Trophoblast cell (in vitro differentiated cells and primary cell): Measurements from ENCODE around the gene MFSD11.

Experiments
- DNase-seq, 2 donors: peaks; one replicate each; pipeline ENCODE4 v3.0.0-alpha.2; 2016
- H2AFZ ChIP-seq: 2 replicates; pipeline ENCODE4 v1.6.1; 2013; ENCODE audit warnings: low read length, moderate library complexity, mild to moderate bottlenecking; ENCODE audit not compliant: insufficient read depth, poor library complexity
- H2AK5ac ChIP-seq: 2 replicates; pipeline ENCODE4 v1.6.1; 2013; ENCODE audit warnings: mild to moderate bottlenecking, low read length
- H2BK120ac ChIP-seq: 2 replicates; pipeline ENCODE4 v1.6.1; 2013; ENCODE audit warnings: low read length, mild to moderate bottlenecking, moderate library complexity; ENCODE audit not compliant: insufficient read depth, poor library complexity
- H2BK12ac ChIP-seq: 2 replicates; pipeline ENCODE4 v1.6.1; 2013; ENCODE audit warnings: mild to moderate bottlenecking, low read length, moderate library complexity
- H2BK5ac ChIP-seq: 2 replicates; pipeline ENCODE4 v1.6.1; 2013; ENCODE audit warnings: low read length, low read depth, moderate library complexity, mild to moderate bottlenecking; ENCODE audit not compliant: poor library complexity
- H3K14ac ChIP-seq: 2 replicates; pipeline ENCODE4 v1.6.1; 2013; ENCODE audit warnings: mild to moderate bottlenecking, low read length
- H3K18ac ChIP-seq: 2 replicates; pipeline ENCODE4 v1.6.1; 2013; ENCODE audit warnings: mild to moderate bottlenecking, low read length
- H3K23ac ChIP-seq: 2 replicates; pipeline ENCODE4 v1.6.1; 2013; ENCODE audit warnings: low read length
- H3K27ac ChIP-seq: 2 replicates; pipeline ENCODE4 v1.5.1; 2013; ENCODE audit warnings: low read depth, mild to moderate bottlenecking, inconsistent platforms, low read length, moderate library complexity
- H3K27me3 ChIP-seq: 2 replicates; pipeline ENCODE4 v1.6.1; 2013; ENCODE audit warnings: inconsistent platforms, mild to moderate bottlenecking, low read length, moderate library complexity; ENCODE audit not compliant: insufficient read depth
- H3K36me3 ChIP-seq, 2 experiments: 1 replicate in 1 of 2; 2 replicates in 1 of 2; pipeline ENCODE4 v1.6.1; 2013; ENCODE audit warnings: low read length in 2 of 2, mild to moderate bottlenecking in 2 of 2, moderate library complexity in 1 of 2; ENCODE audit not compliant: insufficient read depth in 2 of 2, control insufficient read depth in 1 of 2
- H3K4ac ChIP-seq: 2 replicates; pipeline ENCODE4 v1.6.1; 2013; ENCODE audit warnings: low read depth, mild to moderate bottlenecking, low read length, moderate library complexity
- H3K4me1 ChIP-seq, 2 experiments: 1 replicate in 1 of 2; 2 replicates in 1 of 2; pipeline ENCODE4 v1.6.1; 2013; ENCODE audit warnings: low read length in 2 of 2, mild to moderate bottlenecking in 2 of 2, moderate library complexity in 1 of 2; ENCODE audit not compliant: insufficient read depth in 2 of 2, control insufficient read depth in 1 of 2
- H3K4me2 ChIP-seq: 2 replicates; pipeline ENCODE4 v1.6.1; 2013; ENCODE audit warnings: inconsistent platforms, mild to moderate bottlenecking, low read length, moderate library complexity
- H3K4me3 ChIP-seq: 2 replicates; pipeline ENCODE4 v1.5.1; 2013; ENCODE audit warnings: mild to moderate bottlenecking, low read depth, low read length, inconsistent platforms
- H3K79me1 ChIP-seq: one replicate; pipeline ENCODE4 v1.6.1; 2013; ENCODE audit warnings: low read length
- H3K79me2 ChIP-seq: 2 replicates; pipeline ENCODE4 v1.6.1; 2013; ENCODE audit warnings: low read length, mild to moderate bottlenecking; ENCODE audit not compliant: control insufficient read depth, insufficient read depth, poor library complexity
- H3K9ac ChIP-seq: 2 replicates; pipeline ENCODE4 v1.6.1; 2013; ENCODE audit warnings: mild to moderate bottlenecking, low read length
- H3K9me3 ChIP-seq: 2 replicates; pipeline ENCODE4 v1.6.1; 2013; ENCODE audit warnings: low read depth, mild to moderate bottlenecking, control low read depth, inconsistent platforms, low read length; ENCODE audit not compliant: insufficient read depth
- H4K12ac ChIP-seq: 2 replicates; pipeline ENCODE4 v1.6.1; 2013; ENCODE audit warnings: low read depth, mild to moderate bottlenecking, low read length, moderate library complexity
- H4K8ac ChIP-seq: 2 replicates; pipeline ENCODE4 v1.6.1; 2013; ENCODE audit warnings: low read depth, mild to moderate bottlenecking, low read length, moderate library complexity
- H4K91ac ChIP-seq: one replicate; pipeline ENCODE4 v1.6.1; 2013; ENCODE audit warnings: low read depth, mild to moderate bottlenecking, low read length, moderate library complexity
- WGBS: extraction: QIAGEN DNeasy Blood & Tissue Kit; methylation state at CpG from one replicate; pipeline ENCODE4 v1.1.7; 2013; ENCODE audit warnings: missing lambda C conversion rate; ENCODE audit not compliant: insufficient read length, insufficient coverage; ENCODE audit errors: extremely low coverage; 5-methylcytosine and 5-hydroxymethylcytosine counted together

Gene MFSD11

DNA sequence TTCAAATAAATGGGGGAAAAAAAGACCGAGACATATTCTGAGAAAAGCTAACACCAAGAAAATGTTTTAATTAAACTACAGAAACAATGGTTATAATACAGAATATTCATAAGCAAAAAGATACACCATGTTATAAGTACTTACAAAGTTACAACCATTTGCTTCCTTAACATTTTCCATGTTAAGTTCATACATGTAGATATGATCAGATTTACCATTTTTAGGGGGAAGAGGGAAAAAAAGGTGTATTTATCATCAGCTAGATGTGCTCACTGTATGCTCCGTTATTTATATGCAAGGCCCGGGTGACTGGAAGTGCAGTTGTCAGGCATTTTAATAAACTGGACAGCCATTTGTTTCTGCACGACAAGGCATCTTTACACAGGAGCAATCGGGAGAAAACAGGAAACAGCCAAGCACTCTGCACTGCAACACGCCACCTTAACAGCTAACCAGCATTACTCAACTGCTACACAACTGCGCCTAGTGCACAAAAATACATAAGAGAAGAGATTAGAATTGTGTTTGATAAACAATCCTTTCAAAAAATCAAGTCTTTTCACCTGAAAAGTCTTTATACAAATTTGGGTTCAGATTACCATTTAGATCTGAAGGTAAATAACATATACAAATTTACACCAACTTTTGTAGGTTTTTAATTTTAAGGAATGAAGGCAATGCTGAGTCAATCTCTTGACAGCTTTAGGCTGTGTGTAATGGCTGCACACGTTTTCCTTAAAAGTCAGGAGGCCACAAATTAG lies 3.7 kb upstream of the MFSD11 start:
- DNase-seq: no peak
- Histone ChIP-seq H4K91ac (no peak overlapping the region), H2AK5ac (no peak overlapping the region), H3K4me3 (peak overlapping the region; percentile 59), H3K79me2 (peaks cover 18% of the 10 kb centered on the region), H3K18ac (no peak overlapping the region), H2BK120ac (no peak overlapping the region), H2BK5ac (no peak overlapping the region), H4K12ac (no peak overlapping the region), H2AFZ (no peak overlapping the region), H3K27me3 (no peaks in the 10 kb centered on the region), H3K4ac (peak overlapping the region; percentile 39), H3K27ac (no peak overlapping the region), H3K4me2 (peak overlapping the region; percentile 48), H3K4me1 (peaks cover 0 to 2% of the 10 kb centered on the region in 2 experiments), H3K23ac (no peak overlapping the region), H3K36me3 (peaks cover 10 to 22% of the 10 kb centered on the region in 2 experiments), H3K14ac (no peak overlapping the region), H4K8ac (no peak overlapping the region), H3K9ac (peak overlapping the region; percentile 61), H3K79me1 (peaks cover 17% of the 10 kb centered on the region), H3K9me3 (no peaks in the 10 kb centered on the region), H2BK12ac (no peak overlapping the region)
- WGBS: no CpG with 5 or more reads among the region's 8 CpGs

- H2AK5ac ChIP-seq: no peak overlapping the region
- H2BK12ac ChIP-seq: no peak overlapping the region
- no peak overlapping the region for H3K23ac ChIP-seq
- no peak overlapping the region for H4K8ac ChIP-seq
- no peak overlapping the region for H3K14ac ChIP-seq
- peaks cover 18% of the 10 kb centered on the region for H3K79me2 ChIP-seq
- H4K12ac ChIP-seq: no peak overlapping the region
- H3K79me1 ChIP-seq: peaks cover 17% of the 10 kb centered on the region
- DNase-seq: peak in 1 of 2 donors; percentile 33
- no peaks in the 10 kb centered on the region for H3K27me3 ChIP-seq
- H3K4ac ChIP-seq: no peak overlapping the region
- H2BK120ac ChIP-seq: no peak overlapping the region
- no peak overlapping the region for H3K18ac ChIP-seq
- H3K36me3 ChIP-seq: peaks cover 10 to 22% of the 10 kb centered on the region in 2 experiments
- H3K4me2 ChIP-seq: peak overlapping the region; percentile 55
- H3K4me1 ChIP-seq: peaks cover 0 to 2% of the 10 kb centered on the region in 2 experiments
- no peaks in the 10 kb centered on the region for H3K9me3 ChIP-seq
- no peak overlapping the region for H2AFZ ChIP-seq
- H3K27ac ChIP-seq: no peak overlapping the region
- no peak overlapping the region for H4K91ac ChIP-seq
- no peak overlapping the region for H2BK5ac ChIP-seq
- WGBS: no CpG with 5 or more reads among the region's 5 CpGs
- H3K4me3 ChIP-seq: no peak overlapping the region
- H3K9ac ChIP-seq: no peak overlapping the region
Observed at GRCh38 chr17:76735006-76735405, 2.9 kb upstream of the MFSD11 start.

- peak overlapping the region; percentile 96 for H3K27ac ChIP-seq
- H2AK5ac ChIP-seq: peak overlapping the region; percentile 97
- no peak for DNase-seq
- H2AFZ ChIP-seq: peak overlapping the region; percentile 11
- H2BK120ac ChIP-seq: peak overlapping the region; percentile 81
- H3K9me3 ChIP-seq: no peaks in the 10 kb centered on the region
- WGBS: no CpG with 5 or more reads among the region's 20 CpGs
- H3K14ac ChIP-seq: peak overlapping the region; percentile 100
- peaks cover 17% of the 10 kb centered on the region for H3K79me1 ChIP-seq
- H2BK5ac ChIP-seq: peak overlapping the region; percentile 90
- peak overlapping the region; percentile 96 for H4K8ac ChIP-seq
- no peaks in the 10 kb centered on the region for H3K27me3 ChIP-seq
- peaks cover 18% of the 10 kb centered on the region for H3K79me2 ChIP-seq
- H3K23ac ChIP-seq: no peak overlapping the region
- H3K4me1 ChIP-seq: peaks cover 0 to 2% of the 10 kb centered on the region in 2 experiments
- H4K91ac ChIP-seq: peak overlapping the region; percentile 98
- H3K36me3 ChIP-seq: peaks cover 10 to 22% of the 10 kb centered on the region in 2 experiments
- peak overlapping the region; percentile 97 for H3K4me3 ChIP-seq
- H3K4me2 ChIP-seq: peak overlapping the region; percentile 55
- peak overlapping the region; percentile 89 for H3K4ac ChIP-seq
- H3K18ac ChIP-seq: peak overlapping the region; percentile 99
- peak overlapping the region; percentile 91 for H3K9ac ChIP-seq
- peak overlapping the region; percentile 55 for H4K12ac ChIP-seq
- H2BK12ac ChIP-seq: no peak overlapping the region
Observed at GRCh38 chr17:76735586-76736348, 2.2 kb upstream of the MFSD11 start.

DNA sequence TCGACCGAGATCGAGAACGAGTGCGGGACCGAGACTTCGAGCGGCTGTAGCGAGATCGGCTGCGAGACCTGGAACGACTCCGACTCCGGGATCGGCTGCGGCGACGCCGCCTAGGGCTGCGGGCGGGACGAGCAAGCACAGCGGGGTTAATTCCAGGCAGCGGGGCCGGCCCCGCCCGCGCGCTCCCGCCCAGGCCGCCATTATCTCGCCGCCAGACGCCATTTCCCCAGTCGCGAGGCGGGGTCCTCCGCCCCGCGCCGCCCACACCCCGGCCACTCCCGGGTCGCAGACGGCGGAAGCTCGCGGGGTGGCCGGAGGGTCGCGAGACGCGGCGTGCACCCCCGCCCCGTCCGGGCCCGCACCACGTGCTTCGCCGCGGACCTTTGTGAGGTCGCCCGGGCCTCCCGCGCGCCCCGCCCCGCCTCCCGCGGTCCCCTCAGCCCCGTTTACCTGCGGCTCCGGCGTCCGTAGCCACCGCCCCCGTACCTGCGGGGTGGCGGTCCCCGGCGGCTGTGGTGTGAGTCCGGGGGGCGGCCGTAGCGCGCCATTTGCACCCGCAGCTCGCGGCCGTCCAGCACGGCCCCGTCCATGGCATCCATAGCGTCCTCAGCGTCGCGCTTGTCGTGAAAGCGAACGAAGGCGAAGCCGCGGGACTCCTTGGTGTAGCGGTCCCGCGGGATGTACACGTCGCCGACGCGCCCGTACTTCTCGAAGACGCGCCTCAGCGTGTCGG lies 1.4 kb upstream of the MFSD11 start:
- H2AK5ac ChIP-seq: peak overlapping the region; percentile 99
- H4K8ac ChIP-seq: peak overlapping the region; percentile 96
- no peak overlapping the region for H3K23ac ChIP-seq
- H3K9ac ChIP-seq: peak overlapping the region; percentile 91
- H3K27me3 ChIP-seq: no peaks in the 10 kb centered on the region
- peak overlapping the region; percentile 97 for H3K4me3 ChIP-seq
- H3K18ac ChIP-seq: peak overlapping the region; percentile 99
- peak overlapping the region; percentile 98 for H4K91ac ChIP-seq
- no CpG with 5 or more reads among the region's 117 CpGs for WGBS
- H3K4me2 ChIP-seq: peak overlapping the region; percentile 55
- H4K12ac ChIP-seq: peak overlapping the region; percentile 65
- peak; percentile 59 to 73 for DNase-seq
- peaks cover 17% of the 10 kb centered on the region for H3K79me1 ChIP-seq
- peak overlapping the region; percentile 90 for H2BK5ac ChIP-seq
- peak overlapping the region; percentile 81 for H2BK120ac ChIP-seq
- H3K27ac ChIP-seq: peak overlapping the region; percentile 96
- peaks cover 18% of the 10 kb centered on the region for H3K79me2 ChIP-seq
- H3K4ac ChIP-seq: peak overlapping the region; percentile 89
- H3K9me3 ChIP-seq: no peaks in the 10 kb centered on the region
- peaks cover 0 to 2% of the 10 kb centered on the region in 2 experiments for H3K4me1 ChIP-seq
- H2AFZ ChIP-seq: peak overlapping the region; percentile 30
- H3K36me3 ChIP-seq: peaks cover 10 to 20% of the 10 kb centered on the region in 2 experiments
- H2BK12ac ChIP-seq: peak overlapping the region; percentile 67
- H3K14ac ChIP-seq: peak overlapping the region; percentile 100
